GM20000 (cell line): ENCODE measurements around the gene TTLL5.

Experiments used
- DNase-seq: peaks from one replicate; pipeline ENCODE4 v3.0.0; 2012; ENCODE audit warnings: low spot score
- TF ChIP-seq, protein P1 (sequence below): IDR thresholded peaks from 2 replicates; pipeline ENCODE4 v1.5.1; 2012; ENCODE audit warnings: mild to moderate bottlenecking, control low read depth; ENCODE audit errors: extremely low read depth, missing control alignments

TTLL5 gene

DNA sequence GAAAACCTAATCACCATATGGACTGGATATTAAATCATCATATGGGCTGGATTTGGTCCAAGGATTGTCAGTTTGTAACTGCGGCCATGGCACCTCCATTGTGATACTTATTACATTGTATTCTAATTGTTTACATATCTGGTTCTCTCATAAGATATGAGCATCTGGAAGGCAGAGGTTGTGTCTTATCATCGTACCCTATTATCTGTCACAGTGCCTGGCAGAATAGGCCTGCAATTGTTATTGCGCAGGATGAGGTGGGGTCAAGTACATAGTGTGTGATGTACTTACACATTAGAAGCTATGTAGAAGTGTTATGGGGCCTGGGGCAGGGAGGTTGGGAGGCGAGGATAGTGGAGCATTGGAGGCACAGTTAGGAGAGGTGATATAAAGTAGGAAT is 329.3 kb downstream of the TTLL5 start:
- TF ChIP-seq, protein P1, sequence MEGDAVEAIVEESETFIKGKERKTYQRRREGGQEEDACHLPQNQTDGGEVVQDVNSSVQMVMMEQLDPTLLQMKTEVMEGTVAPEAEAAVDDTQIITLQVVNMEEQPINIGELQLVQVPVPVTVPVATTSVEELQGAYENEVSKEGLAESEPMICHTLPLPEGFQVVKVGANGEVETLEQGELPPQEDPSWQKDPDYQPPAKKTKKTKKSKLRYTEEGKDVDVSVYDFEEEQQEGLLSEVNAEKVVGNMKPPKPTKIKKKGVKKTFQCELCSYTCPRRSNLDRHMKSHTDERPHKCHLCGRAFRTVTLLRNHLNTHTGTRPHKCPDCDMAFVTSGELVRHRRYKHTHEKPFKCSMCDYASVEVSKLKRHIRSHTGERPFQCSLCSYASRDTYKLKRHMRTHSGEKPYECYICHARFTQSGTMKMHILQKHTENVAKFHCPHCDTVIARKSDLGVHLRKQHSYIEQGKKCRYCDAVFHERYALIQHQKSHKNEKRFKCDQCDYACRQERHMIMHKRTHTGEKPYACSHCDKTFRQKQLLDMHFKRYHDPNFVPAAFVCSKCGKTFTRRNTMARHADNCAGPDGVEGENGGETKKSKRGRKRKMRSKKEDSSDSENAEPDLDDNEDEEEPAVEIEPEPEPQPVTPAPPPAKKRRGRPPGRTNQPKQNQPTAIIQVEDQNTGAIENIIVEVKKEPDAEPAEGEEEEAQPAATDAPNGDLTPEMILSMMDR, result no peak

DNA sequence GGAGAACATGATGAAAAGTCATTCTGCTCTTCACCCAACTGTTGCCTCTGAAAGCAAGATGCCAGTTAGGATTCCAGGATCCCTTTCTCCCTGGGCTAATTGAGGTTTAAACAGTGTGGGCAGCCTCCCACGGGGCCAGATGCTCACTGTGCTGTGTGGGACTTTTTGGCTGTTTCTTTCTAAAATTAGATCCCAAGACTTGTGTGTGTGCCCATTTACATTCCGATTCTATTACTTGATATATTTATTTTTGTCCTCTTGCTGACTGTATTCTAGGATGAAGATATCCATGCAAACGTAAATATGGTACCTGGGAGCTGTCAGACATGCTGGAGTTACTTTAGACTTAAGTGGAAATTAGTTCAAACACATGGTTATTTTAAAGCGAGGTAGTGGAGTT is 330.7 kb downstream of the TTLL5 start:
- TF ChIP-seq, protein P1, result no peak
- DNase-seq, result no peak

More for the DNA sequence above, 329.3 kb downstream of the TTLL5 start:
- no peak for DNase-seq

DNA sequence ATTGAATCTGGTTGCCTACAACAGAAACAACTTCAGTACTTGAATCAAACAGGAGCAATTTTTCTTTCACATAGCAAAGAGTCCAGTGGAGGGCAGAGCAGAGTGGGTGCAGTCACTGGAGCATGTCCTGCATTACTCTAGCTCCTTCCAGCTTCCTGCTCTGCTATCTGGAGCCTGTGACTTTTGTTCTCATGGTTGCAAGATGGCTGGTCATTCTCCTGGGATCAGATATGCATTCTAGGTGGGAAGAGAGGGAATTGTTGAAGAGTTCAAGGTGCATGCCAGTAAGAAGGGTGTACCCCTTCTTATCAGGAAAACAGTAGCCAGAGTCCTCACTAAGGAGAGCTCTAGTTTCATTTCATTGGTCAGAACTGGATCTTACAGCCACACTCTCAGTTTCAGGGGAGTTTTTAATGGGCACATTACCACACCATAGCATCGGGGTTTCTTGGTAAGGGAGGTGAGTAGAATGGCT is 332.6 kb downstream of the TTLL5 start:
- TF ChIP-seq, protein P1, result no peak

DNA sequence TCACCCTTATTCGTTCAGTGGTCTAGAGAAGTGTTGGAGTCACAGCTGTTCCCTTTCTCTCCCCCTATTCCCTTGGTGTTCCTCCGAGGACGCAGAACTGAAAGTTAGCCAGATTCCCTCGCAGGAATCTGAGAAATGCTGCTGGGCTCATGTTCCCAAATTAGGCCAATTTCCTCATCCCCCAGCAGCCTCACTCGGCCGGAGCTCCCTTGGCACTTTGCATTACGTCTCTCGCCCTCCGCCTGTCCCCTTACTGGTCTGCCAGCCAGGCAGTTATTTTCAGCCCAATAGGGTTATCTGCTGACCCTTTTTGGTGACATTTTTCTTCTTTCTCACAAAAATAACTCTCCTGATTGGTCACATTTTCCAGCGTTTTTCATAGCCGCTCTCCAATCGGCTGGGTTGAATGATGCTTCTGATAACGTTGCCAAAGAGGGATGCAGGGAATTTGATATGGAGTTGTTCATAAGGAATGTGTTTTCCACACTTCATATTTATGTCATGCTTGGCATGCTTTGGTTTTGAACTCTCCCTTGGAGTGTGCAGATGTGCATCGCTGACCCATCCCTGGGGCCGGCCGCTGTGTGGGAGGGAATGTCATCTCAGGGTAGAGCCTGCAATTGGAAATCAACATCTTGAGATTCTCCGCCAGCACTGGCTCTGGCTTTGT is 334.5 kb downstream of the TTLL5 start:
- no peak for DNase-seq

More for the DNA sequence above, 332.6 kb downstream of the TTLL5 start:
- no peak for DNase-seq

DNA sequence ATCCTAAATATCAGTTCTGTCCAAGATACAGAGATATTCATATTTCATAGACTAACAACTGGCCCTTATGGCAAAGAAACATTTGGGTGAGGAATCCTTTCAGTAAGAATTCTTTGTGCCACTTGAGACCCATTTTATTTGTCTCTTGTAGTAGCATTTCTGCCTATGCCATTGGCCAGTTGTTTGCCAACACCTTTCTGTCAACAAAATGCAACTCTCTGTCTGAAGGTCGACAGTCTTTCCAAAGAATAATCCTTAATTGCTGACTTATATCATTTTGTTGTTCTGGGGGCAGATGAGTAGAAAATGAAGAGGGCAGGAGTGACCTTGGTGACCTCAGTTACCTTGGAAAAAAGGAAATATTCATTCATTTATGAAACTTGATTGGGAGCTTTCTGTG is 335.4 kb downstream of the TTLL5 start:
- TF ChIP-seq, protein P1, result no peak
- no peak for DNase-seq

More for the DNA sequence above, 334.5 kb downstream of the TTLL5 start:
- TF ChIP-seq, protein P1, result no peak

DNA sequence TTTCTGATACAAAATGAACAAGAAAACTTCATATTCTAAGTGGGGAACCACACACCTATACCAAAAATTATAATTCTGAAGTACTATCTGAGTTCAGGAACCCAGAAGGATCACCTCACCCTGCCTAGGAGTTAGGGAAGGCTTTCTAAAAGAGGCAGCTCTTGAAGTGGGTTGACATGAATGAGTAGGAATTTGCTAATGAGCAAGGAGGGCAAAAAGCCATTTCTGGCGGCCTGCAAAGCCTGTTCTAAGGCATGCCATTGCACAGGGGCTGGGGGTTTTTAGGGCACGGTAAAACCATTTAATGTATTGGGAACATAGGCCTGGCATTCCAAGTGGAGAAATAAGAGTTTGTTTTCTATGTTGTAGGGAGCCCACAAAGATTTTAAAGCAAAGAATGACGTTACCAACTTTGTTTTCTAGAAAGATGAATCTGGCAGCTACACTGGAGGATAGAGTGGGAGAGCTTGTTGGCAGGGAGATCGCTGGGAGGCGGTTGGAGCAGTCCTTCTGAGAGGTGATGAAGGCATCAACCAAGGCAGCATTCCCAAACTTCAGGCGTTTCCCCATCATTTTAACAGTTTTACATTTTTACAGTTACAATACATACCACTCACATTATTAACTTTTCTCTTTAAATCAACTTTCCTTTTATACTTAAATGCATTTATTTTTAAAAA is 338.6 kb downstream of the TTLL5 start:
- TF ChIP-seq, protein P1, result no peak

DNA sequence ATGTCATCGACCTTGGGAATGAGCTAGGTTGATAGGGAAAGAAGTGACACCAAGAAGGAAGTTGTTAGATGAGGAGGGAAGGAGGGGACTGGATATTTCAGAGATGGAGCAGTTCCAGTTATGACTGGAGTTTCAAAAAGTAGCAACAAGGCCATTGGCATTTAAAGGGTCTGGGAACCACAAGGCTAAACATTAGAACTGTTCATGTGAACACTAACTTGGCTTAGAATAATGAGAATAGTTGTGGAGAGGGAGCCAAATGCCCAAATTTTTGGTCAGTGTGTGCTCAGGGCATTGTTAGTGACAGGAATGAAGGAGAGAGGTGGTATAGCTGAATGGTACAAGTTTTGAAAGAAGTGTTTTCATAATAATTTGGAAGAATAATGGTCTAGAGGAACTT is 341.3 kb downstream of the TTLL5 start:
- no peak for DNase-seq
- TF ChIP-seq, protein P1, result no peak

More for the DNA sequence above, 338.6 kb downstream of the TTLL5 start:
- DNase-seq, result no peak
